ES-I3 (cell line): Measurements from ENCODE around the gene CPA4.

Experiments used
- H3K36me3 ChIP-seq: 2 replicates; pipeline ENCODE4 v1.6.1; 2013; ENCODE audit warnings: mild to moderate bottlenecking, low read length, control low read depth, moderate library complexity; ENCODE audit not compliant: insufficient read depth
- H3K4me1 ChIP-seq: 2 replicates; pipeline ENCODE4 v1.6.1; 2013; ENCODE audit warnings: mild to moderate bottlenecking, control low read depth, low read length; ENCODE audit not compliant: insufficient read depth
- H3K9ac ChIP-seq: 2 replicates; pipeline ENCODE4 v1.6.1; 2013; ENCODE audit warnings: low read depth, mild to moderate bottlenecking, low read length, moderate library complexity
- H3K9me3 ChIP-seq: 2 replicates; pipeline ENCODE4 v1.6.1; 2013; ENCODE audit warnings: mild to moderate bottlenecking, low read length, moderate library complexity; ENCODE audit not compliant: control insufficient read depth, insufficient read depth

CPA4 gene

GRCh38 chr7:130270947-130271800 lies 21.8 kb upstream of the CPA4 start:
- H3K36me3 ChIP-seq: no peaks in the 10 kb centered on the region
- H3K9ac ChIP-seq: no peak overlapping the region
- H3K4me1 ChIP-seq: peaks cover 32% of the 10 kb centered on the region
- no peaks in the 10 kb centered on the region for H3K9me3 ChIP-seq

GRCh38 chr7:130272381-130273080 lies 20.4 kb upstream of the CPA4 start:
- H3K9me3 ChIP-seq: no peaks in the 10 kb centered on the region
- peak overlapping the region; percentile 63 for H3K9ac ChIP-seq
- H3K4me1 ChIP-seq: peaks cover 32% of the 10 kb centered on the region
- no peaks in the 10 kb centered on the region for H3K36me3 ChIP-seq

- H3K9me3 ChIP-seq: no peaks in the 10 kb centered on the region
- peaks cover 32% of the 10 kb centered on the region for H3K4me1 ChIP-seq
- peak overlapping the region; percentile 63 for H3K9ac ChIP-seq
- no peaks in the 10 kb centered on the region for H3K36me3 ChIP-seq
Observed at GRCh38 chr7:130273081-130273932, 19.7 kb upstream of the CPA4 start.

GRCh38 chr7:130273933-130274255 lies 19.1 kb upstream of the CPA4 start:
- no peaks in the 10 kb centered on the region for H3K36me3 ChIP-seq
- H3K9ac ChIP-seq: peak overlapping the region; percentile 53
- peaks cover 32% of the 10 kb centered on the region for H3K4me1 ChIP-seq
- H3K9me3 ChIP-seq: no peaks in the 10 kb centered on the region

- Histone ChIP-seq H3K36me3 (no peaks in the 10 kb centered on the region), H3K9me3 (no peaks in the 10 kb centered on the region), H3K9ac (peak overlapping the region; percentile 53), H3K4me1 (peaks cover 32% of the 10 kb centered on the region)
Observed at GRCh38 chr7:130274296-130274695, 18.7 kb upstream of the CPA4 start.

GRCh38 chr7:130274983-130275591 lies 17.9 kb upstream of the CPA4 start:
- Histone ChIP-seq H3K36me3 (no peaks in the 10 kb centered on the region), H3K9me3 (no peaks in the 10 kb centered on the region), H3K9ac (no peak overlapping the region; the same call in 1 of the 2 replicates), H3K4me1 (peaks cover 32% of the 10 kb centered on the region)

- Histone ChIP-seq H3K9ac (no peak overlapping the region), H3K4me1 (peaks cover 32% of the 10 kb centered on the region), H3K36me3 (no peaks in the 10 kb centered on the region), H3K9me3 (no peaks in the 10 kb centered on the region)
Observed at GRCh38 chr7:130275826-130276297, 17.1 kb upstream of the CPA4 start.

- Histone ChIP-seq H3K36me3 (no peaks in the 10 kb centered on the region), H3K9me3 (no peaks in the 10 kb centered on the region), H3K9ac (no peak overlapping the region), H3K4me1 (peaks cover 25% of the 10 kb centered on the region)
Observed at GRCh38 chr7:130276796-130277762, 15.9 kb upstream of the CPA4 start.

GRCh38 chr7:130277763-130278643 lies 15.0 kb upstream of the CPA4 start:
- Histone ChIP-seq H3K9ac (no peak overlapping the region), H3K36me3 (no peaks in the 10 kb centered on the region), H3K9me3 (no peaks in the 10 kb centered on the region), H3K4me1 (peaks cover 19% of the 10 kb centered on the region)

GRCh38 chr7:130278860-130279259 lies 14.1 kb upstream of the CPA4 start:
- H3K4me1 ChIP-seq: peaks cover 17% of the 10 kb centered on the region
- no peaks in the 10 kb centered on the region for H3K36me3 ChIP-seq
- no peaks in the 10 kb centered on the region for H3K9me3 ChIP-seq
- no peak overlapping the region for H3K9ac ChIP-seq

- H3K9me3 ChIP-seq: no peaks in the 10 kb centered on the region
- no peaks in the 10 kb centered on the region for H3K36me3 ChIP-seq
- peaks cover 12% of the 10 kb centered on the region for H3K4me1 ChIP-seq
- no peak overlapping the region for H3K9ac ChIP-seq
Observed at GRCh38 chr7:130279286-130279685, 13.7 kb upstream of the CPA4 start.

- Histone ChIP-seq H3K9ac (no peak overlapping the region), H3K4me1 (peaks cover 9% of the 10 kb centered on the region), H3K9me3 (no peaks in the 10 kb centered on the region), H3K36me3 (no peaks in the 10 kb centered on the region)
Observed at GRCh38 chr7:130279906-130280305, 13.1 kb upstream of the CPA4 start.
